LNCAP (cell line): ENCODE data around the gene PAPPA2.

Experiments used
- TF ChIP-seq, protein P1 (sequence below): fragments of 450-650 bp; IDR thresholded peaks from 2 replicates; pipeline ENCODE4 v1.5.1; 2017; ENCODE audit warnings: mild to moderate bottlenecking

Gene PAPPA2

DNA sequence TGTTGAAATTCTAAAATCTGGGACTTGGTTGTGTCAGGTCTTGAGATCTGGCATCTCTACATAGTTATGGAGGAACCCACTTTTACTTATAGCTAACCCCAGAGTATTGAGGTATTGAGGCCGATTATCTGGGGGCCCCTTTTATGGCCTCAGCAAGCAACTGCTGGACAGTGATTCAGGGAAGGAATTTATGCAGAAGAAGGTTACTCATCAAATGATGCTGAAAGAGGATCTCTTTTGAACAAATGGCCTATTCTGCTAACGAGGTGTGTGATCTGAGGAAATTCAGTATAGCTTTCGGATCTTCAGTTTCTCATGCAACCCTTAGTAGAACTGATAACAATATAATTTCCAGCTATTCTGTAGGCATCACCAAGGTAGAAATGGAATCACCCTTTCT, 239.9 kb downstream of the PAPPA2 start:
- TF ChIP-seq, protein P1, sequence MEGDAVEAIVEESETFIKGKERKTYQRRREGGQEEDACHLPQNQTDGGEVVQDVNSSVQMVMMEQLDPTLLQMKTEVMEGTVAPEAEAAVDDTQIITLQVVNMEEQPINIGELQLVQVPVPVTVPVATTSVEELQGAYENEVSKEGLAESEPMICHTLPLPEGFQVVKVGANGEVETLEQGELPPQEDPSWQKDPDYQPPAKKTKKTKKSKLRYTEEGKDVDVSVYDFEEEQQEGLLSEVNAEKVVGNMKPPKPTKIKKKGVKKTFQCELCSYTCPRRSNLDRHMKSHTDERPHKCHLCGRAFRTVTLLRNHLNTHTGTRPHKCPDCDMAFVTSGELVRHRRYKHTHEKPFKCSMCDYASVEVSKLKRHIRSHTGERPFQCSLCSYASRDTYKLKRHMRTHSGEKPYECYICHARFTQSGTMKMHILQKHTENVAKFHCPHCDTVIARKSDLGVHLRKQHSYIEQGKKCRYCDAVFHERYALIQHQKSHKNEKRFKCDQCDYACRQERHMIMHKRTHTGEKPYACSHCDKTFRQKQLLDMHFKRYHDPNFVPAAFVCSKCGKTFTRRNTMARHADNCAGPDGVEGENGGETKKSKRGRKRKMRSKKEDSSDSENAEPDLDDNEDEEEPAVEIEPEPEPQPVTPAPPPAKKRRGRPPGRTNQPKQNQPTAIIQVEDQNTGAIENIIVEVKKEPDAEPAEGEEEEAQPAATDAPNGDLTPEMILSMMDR = no peak

- TF ChIP-seq, protein P1 = no peak
Measured at GRCh38 chr1:176705585-176705984, 242.6 kb downstream of the PAPPA2 start.

GRCh38 chr1:176717066-176717750, 254.2 kb downstream of the PAPPA2 start:
- TF ChIP-seq, protein P1 = 0 out of 2 replicates have a peak, but pooled peaks have one; percentile 16

- TF ChIP-seq, protein P1 = no peak
Measured at GRCh38 chr1:176719447-176719846, 256.5 kb downstream of the PAPPA2 start.

DNA sequence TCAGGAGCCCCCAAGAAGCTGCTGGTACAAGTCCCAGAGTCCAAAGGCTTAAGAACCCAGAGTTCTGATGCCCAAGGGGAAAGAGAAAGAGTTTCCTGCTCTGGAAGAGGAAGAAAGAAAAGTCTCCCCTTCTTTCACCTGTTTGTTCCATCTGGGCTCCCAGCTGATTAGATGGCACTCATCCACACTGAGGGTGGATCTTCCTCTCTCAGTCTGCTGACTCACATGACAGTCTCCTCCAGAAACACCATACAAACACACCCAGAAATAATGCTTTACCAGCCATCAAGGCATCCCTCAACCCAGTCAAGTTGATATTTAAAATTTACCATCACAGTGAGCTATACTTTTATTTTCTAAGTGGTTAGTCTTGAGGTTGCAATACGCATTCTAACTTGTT, 257.9 kb downstream of the PAPPA2 start:
- TF ChIP-seq, protein P1 = no peak

DNA sequence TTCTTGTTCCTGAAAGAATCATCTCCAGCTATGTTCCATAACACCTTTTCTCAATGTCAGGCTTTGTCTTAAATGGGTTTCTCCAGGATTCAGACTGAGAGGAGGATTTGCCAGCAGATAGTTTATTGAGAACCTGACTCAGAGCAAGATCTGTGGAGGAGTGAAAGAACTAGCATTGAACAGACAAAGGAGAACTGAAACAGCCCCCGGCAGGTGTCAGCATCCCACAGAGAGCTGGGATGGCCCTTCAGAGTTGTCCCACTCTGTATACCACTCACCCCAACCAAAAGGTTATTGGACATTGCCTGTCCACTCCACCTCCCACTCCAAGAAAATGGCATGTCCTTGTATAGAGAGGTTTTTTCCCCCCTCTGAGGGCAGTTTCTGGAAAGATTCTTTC, 270.7 kb downstream of the PAPPA2 start:
- TF ChIP-seq, protein P1 = no peak

DNA sequence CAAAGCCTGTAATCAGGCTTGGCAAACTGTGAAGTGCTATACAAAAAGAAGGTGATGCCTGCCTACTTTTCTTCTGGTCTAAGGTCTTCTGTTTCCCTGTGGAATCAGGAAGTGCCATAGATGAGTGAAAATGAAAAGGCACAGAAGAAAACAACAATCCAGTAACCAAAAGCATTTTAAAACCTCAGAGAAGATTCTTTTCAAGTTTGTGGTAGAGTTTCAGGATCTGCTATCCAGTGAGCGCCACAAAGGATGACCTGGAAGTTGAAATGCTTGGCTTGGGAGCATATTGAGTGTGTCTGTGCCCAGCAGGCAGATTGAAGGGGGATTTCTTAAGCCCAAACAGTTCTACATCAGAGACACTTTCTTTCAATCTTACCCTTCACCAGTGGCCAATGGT, 272.2 kb downstream of the PAPPA2 start:
- TF ChIP-seq, protein P1 = no peak

- TF ChIP-seq, protein P1 = no peak
Measured at GRCh38 chr1:176736015-176736414, 273.0 kb downstream of the PAPPA2 start.
